Spleen (tissue), 11 donors: ENCODE data around the gene SIK3. TPM values are rescaled to one million over a fixed set of nuclear protein-coding genes. Genes with fewer than 3 reads are reported as not detected.

Experiments
- DNase-seq: peaks from one replicate; pipeline ENCODE4 v3.0.0-alpha.2; 2020
- H3K27ac ChIP-seq, 8 donors: fragments of 200-600 bp; sonication (generic) in 7 of 8; 1 replicate in 4 of 8; 2 replicates in 4 of 8; pipeline versions ENCODE4 v1.5.0 to v1.8.0; 2016 to 2021; ENCODE audit warnings: inconsistent platforms in 4 of 8, mild to moderate bottlenecking in 4 of 8, moderate library complexity in 1 of 8
- H3K27me3 ChIP-seq, 7 donors: fragments of 200-600 bp; sonication (generic) in 6 of 7; replicated peaks in 1 of 7; 1 replicate in 4 of 7; 2 replicates in 3 of 7; pipeline versions ENCODE4 v1.5.0 to v1.8.0; 2016 to 2021; ENCODE audit warnings: inconsistent platforms in 3 of 7, mild to moderate bottlenecking in 1 of 7
- H3K36me3 ChIP-seq, 6 donors: fragments of 200-600 bp; sonication (generic) in 5 of 6; 1 replicate in 4 of 6; 2 replicates in 2 of 6; pipeline versions ENCODE4 v1.5.0 to v1.8.0; 2016 to 2021; ENCODE audit warnings: inconsistent platforms in 2 of 6
- H3K4me1 ChIP-seq, 6 donors: fragments of 200-600 bp; sonication (generic) in 5 of 6; 1 replicate in 3 of 6; 2 replicates in 3 of 6; pipeline versions ENCODE4 v1.5.0 to v1.8.0; 2016 to 2021; ENCODE audit warnings: inconsistent platforms in 3 of 6
- H3K4me3 ChIP-seq, 8 donors: fragments of 200-600 bp; sonication (generic) in 7 of 8; 1 replicate in 4 of 8; 2 replicates in 4 of 8; pipeline versions ENCODE4 v1.5.0 to v1.8.0; 2016 to 2021; ENCODE audit warnings: inconsistent platforms in 4 of 8, mild to moderate bottlenecking in 4 of 8, moderate library complexity in 2 of 8
- H3K9me3 ChIP-seq, 8 donors: fragments of 200-600 bp; sonication (generic) in 7 of 8; 1 replicate in 4 of 8; 2 replicates in 4 of 8; pipeline versions ENCODE4 v1.5.0 to v1.8.0; 2016 to 2021; ENCODE audit warnings: inconsistent platforms in 4 of 8
- POLR2A ChIP-seq, 3 donors: fragments of 450-650 bp; IDR thresholded peaks; one replicate each; pipeline ENCODE4 v1.5.1; 2017; ENCODE audit warnings: antibody characterized with exemption in 3 of 3, mild to moderate bottlenecking in 1 of 3
- POLR2AphosphoS5 ChIP-seq, 3 donors: sonication (generic); formaldehyde crosslinking; IDR thresholded peaks; one replicate each; pipeline ENCODE4 v1.5.1; 2017; ENCODE audit warnings: antibody characterized with exemption in 3 of 3
- WGBS, 5 donors: extraction: QIAGEN DNeasy Blood & Tissue Kit in 3 of 5; methylation state at CpG; one replicate each; pipeline versions ENCODE4 v1.1.5 to v1.1.7; 2013 to 2018; 5-methylcytosine and 5-hydroxymethylcytosine counted together
- intact Hi-C: fragments of 100-400 bp; cut with DNase I; formaldehyde crosslinking; loops from one replicate; pipeline ENCODE4 v1.15.0; 2023; ENCODE audit warnings: low total_unique reads
- polyA plus RNA-seq, 3 donors: library from polyadenylated mRNA; stranded (reverse); fragments of 200-250 nt; gene quantifications; one replicate each; pipeline ENCODE4 v1.2.1, GENCODE V29; 2013
- total RNA-seq, 7 donors: library from RNA; depleted of rRNA in 3 of 7; stranded (reverse); fragments of >200 nt in 3 of 7; fragmentation: NEBNext Ultra II Directional in 4 of 7; extraction: Animal tissue kit (Norgen Biotek cat#: 25700) in 4 of 7; gene quantifications; one replicate each; pipeline versions ENCODE4 v1.1.0 to v1.2.1, GENCODE V29; 2016 to 2021
- TF ChIP-seq, protein P1 (sequence below), 11 experiments: fragments of 200-600 bp in 7 of 11; fragments of 450-650 bp in 4 of 11; sonication (generic) in 4 of 11; IDR thresholded peaks in 8 of 11; conservative IDR thresholded peaks in 3 of 11; 1 replicate in 7 of 11; 2 replicates in 4 of 11; pipeline versions ENCODE4 v1.4.0 to v1.8.0; 2016 to 2021; ENCODE audit warnings: antibody characterized with exemption in 11 of 11, inconsistent platforms in 4 of 11, mild to moderate bottlenecking in 1 of 11
- donor health status: healthy with polysubstance abuse.
- donor health status: DM: no; HTN: no; CAD: no; lungs with moderate emphysema.
- donor health status: DM: no; HTN: no; CAD: no.
- donor health status: Bipolar disorder and iron deficiency.
- donor health status: healthy.
- donor health status: DM: no; HTN: no; CAD: no.
- donor health status: DM: yes; HTN: yes; CAD: no.

The SIK3 gene
- total and polyA plus RNA-seq, 10 donors, result 7.8 to 112 (median 67.6) TPM

DNA sequence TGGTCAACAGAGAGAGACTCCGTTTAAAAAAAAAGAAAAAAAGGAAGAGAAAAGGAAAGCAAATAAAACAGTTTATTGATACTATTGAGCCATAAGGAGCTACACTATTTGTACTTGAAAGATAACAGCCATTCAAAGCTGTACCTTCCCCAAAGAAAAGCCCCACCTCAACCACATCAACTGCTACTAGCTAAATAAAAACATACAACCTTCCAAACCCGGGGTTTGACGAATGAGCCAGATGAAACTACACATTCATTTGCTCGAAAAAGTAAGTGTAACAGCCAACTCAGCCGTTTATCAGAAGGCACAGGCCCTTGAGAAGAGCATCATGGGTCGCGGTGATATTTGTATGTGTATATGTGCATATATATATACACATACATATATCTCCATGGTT lies 78.4 kb downstream of the SIK3 start:
- DNase-seq, result no peak
- Histone ChIP-seq H3K9me3 (peaks cover 0 to 7% (median 5%) of the 10 kb centered on the region in 8 donors), H3K36me3 (no peaks in the 10 kb centered on the region), H3K27ac (peak overlapping the region in 2 of 8 donors; percentile 33 to 54), H3K4me3 (no peak overlapping the region), H3K4me1 (peaks cover 35 to 81% (median 63%) of the 10 kb centered on the region in 6 donors), H3K27me3 (no peaks in the 10 kb centered on the region)
- TF ChIP-seq POLR2AphosphoS5 (IDR thresholded peaks at IDR 0.05), result no peak
- TF ChIP-seq POLR2A (IDR thresholded peaks at IDR 0.05), result no peak
- TF ChIP-seq, protein P1, sequence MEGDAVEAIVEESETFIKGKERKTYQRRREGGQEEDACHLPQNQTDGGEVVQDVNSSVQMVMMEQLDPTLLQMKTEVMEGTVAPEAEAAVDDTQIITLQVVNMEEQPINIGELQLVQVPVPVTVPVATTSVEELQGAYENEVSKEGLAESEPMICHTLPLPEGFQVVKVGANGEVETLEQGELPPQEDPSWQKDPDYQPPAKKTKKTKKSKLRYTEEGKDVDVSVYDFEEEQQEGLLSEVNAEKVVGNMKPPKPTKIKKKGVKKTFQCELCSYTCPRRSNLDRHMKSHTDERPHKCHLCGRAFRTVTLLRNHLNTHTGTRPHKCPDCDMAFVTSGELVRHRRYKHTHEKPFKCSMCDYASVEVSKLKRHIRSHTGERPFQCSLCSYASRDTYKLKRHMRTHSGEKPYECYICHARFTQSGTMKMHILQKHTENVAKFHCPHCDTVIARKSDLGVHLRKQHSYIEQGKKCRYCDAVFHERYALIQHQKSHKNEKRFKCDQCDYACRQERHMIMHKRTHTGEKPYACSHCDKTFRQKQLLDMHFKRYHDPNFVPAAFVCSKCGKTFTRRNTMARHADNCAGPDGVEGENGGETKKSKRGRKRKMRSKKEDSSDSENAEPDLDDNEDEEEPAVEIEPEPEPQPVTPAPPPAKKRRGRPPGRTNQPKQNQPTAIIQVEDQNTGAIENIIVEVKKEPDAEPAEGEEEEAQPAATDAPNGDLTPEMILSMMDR (IDR thresholded peaks at IDR 0.05 in 8 of 11, conservative IDR thresholded peaks at IDR 0.05 in 3 of 11), result no peak
- intact Hi-C loops, result no loop called here
- 65 to 80% (median 77%) methylated on average over 7 of the region's 7 CpGs for WGBS, 5 donors

DNA sequence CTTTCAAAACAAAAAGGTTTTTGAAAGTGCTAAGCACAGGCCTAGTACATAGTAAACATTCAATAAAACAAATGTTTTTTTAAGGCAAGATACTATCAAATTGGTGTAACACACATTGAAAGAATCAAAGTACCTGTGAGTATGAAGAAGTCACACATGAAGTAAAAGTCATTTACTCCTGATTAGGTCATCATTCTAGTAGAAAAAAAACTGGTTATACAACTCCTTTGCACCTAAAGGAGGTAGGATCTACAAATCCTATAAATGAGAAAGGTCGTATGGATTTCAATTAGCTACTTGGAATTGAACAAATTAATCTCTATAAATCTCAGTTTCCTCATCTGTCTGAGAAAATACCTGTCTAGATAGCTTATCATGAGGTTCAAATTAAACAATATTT lies 80.8 kb downstream of the SIK3 start:
- WGBS, 5 donors, result 84 to 100% (median 95%) methylated on average over 1 of the region's 1 CpG
- Histone ChIP-seq H3K4me3 (no peak overlapping the region), H3K4me1 (peaks cover 24 to 65% (median 39%) of the 10 kb centered on the region in 6 donors), H3K36me3 (no peaks in the 10 kb centered on the region), H3K27ac (no peak overlapping the region), H3K27me3 (no peaks in the 10 kb centered on the region), H3K9me3 (peaks cover 0 to 7% (median 5%) of the 10 kb centered on the region in 8 donors)
- TF ChIP-seq, protein P1 (IDR thresholded peaks at IDR 0.05 in 8 of 11, conservative IDR thresholded peaks at IDR 0.05 in 3 of 11), result no peak
- intact Hi-C loops, result no loop called here
- DNase-seq, result no peak

- no peak for DNase-seq
- H3K4me1 ChIP-seq, result peaks cover 19 to 58% (median 34%) of the 10 kb centered on the region in 6 donors
- 86 to 99% (median 96%) methylated on average over 4 of the region's 4 CpGs for WGBS, 5 donors
- intact Hi-C loops, result no loop called here
- H3K27ac ChIP-seq, result no peak overlapping the region
- no peaks in the 10 kb centered on the region for H3K27me3 ChIP-seq
- TF ChIP-seq POLR2AphosphoS5 (IDR thresholded peaks at IDR 0.05) (no peak), POLR2A (IDR thresholded peaks at IDR 0.05) (no peak)
- TF ChIP-seq, protein P1 (IDR thresholded peaks at IDR 0.05 in 8 of 11, conservative IDR thresholded peaks at IDR 0.05 in 3 of 11), result no peak
- no peaks in the 10 kb centered on the region for H3K36me3 ChIP-seq
- no peak overlapping the region for H3K4me3 ChIP-seq
- peaks cover 0 to 7% (median 5%) of the 10 kb centered on the region in 8 donors for H3K9me3 ChIP-seq
These were observed 81.5 kb downstream of the SIK3 start for GRCh38 chr11:117016747-117017146.

DNA sequence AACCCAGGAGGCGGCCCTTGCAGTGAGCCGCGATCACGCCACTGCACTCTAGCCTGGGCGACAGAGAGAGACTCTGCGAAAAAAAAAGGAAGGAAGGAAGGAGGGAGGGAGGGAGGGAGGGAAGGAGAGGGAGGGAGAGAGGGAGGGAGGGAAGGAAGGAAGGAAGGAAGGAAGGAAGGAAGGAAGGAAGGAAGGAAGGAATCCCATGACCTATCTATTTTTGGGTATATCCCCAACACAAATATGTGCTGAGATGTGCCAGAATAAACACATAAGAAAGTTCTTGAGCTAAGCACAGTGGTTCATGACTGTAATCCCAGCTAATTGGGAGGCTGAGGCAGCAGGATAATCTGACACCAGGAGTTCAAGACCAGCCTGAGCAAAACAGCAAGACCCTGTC lies 82.0 kb downstream of the SIK3 start:
- intact Hi-C loops, result no loop called here

More for the DNA sequence above, 82.0 kb downstream of the SIK3 start:
- no peaks in the 10 kb centered on the region for H3K27me3 ChIP-seq
- no peak overlapping the region for H3K27ac ChIP-seq
- H3K9me3 ChIP-seq, result peaks cover 0 to 7% (median 5%) of the 10 kb centered on the region in 8 donors
- H3K36me3 ChIP-seq, result no peaks in the 10 kb centered on the region
- TF ChIP-seq POLR2A (IDR thresholded peaks at IDR 0.05), result no peak
- no peak for TF ChIP-seq POLR2AphosphoS5 (IDR thresholded peaks at IDR 0.05)
- TF ChIP-seq, protein P1 (IDR thresholded peaks at IDR 0.05 in 8 of 11, conservative IDR thresholded peaks at IDR 0.05 in 3 of 11), result no peak
- peaks cover 19 to 58% (median 30%) of the 10 kb centered on the region in 6 donors for H3K4me1 ChIP-seq
- 85 to 94% (median 90%) methylated on average over 5 to 6 of the region's 6 CpGs for WGBS, 5 donors
- no peak overlapping the region for H3K4me3 ChIP-seq
- no peak for DNase-seq
